Sigmoid colon (tissue), 7 donors: ENCODE measurements around the gene MXD4. TPM values are rescaled to one million over a fixed set of nuclear protein-coding genes. Genes with fewer than 3 reads are reported as not detected.

ENCODE experiments used
- DNase-seq: peaks from one replicate; pipeline ENCODE4 v3.0.0-alpha.2; 2019
- H3K27ac ChIP-seq, 4 donors: fragments of 200-600 bp; sonication (generic); one replicate each; pipeline ENCODE4 v1.5.1; 2016 to 2019; ENCODE audit warnings: mild to moderate bottlenecking in 1 of 4
- H3K27me3 ChIP-seq, 3 donors: fragments of 200-600 bp; sonication (generic); one replicate each; pipeline ENCODE4 v1.5.1; 2019; ENCODE audit warnings: mild to moderate bottlenecking in 1 of 3
- H3K36me3 ChIP-seq, 4 donors: fragments of 200-600 bp; sonication (generic); one replicate each; pipeline ENCODE4 v1.5.1; 2016 to 2019
- H3K4me1 ChIP-seq, 4 donors: fragments of 200-600 bp; sonication (generic); one replicate each; pipeline ENCODE4 v1.5.1; 2017 to 2019
- H3K4me3 ChIP-seq, 4 donors: fragments of 200-600 bp; sonication (generic); one replicate each; pipeline ENCODE4 v1.5.1; 2017 to 2019; ENCODE audit warnings: mild to moderate bottlenecking in 2 of 4, moderate library complexity in 1 of 4
- H3K9me3 ChIP-seq, 4 donors: fragments of 200-600 bp in 3 of 4; sonication (generic) in 3 of 4; one replicate each; pipeline versions ENCODE4 v1.5.1 to v1.6.1; 2013 to 2019
- EP300 ChIP-seq, 4 donors: sonication (generic); formaldehyde crosslinking; IDR thresholded peaks; one replicate each; pipeline ENCODE4 v1.6.1; 2017; ENCODE audit warnings: antibody characterized with exemption in 4 of 4
- POLR2A ChIP-seq, 2 donors: fragments of 450-650 bp; IDR thresholded peaks; one replicate each; pipeline ENCODE4 v1.6.1; 2016; ENCODE audit warnings: antibody characterized with exemption in 2 of 2, mild to moderate bottlenecking in 2 of 2, moderate library complexity in 2 of 2
- POLR2AphosphoS5 ChIP-seq, 4 donors: sonication (generic); formaldehyde crosslinking; IDR thresholded peaks; one replicate each; pipeline ENCODE4 v1.6.1; 2017; ENCODE audit warnings: antibody characterized with exemption in 4 of 4
- WGBS, 2 donors: extraction: QIAGEN DNeasy Blood & Tissue Kit; methylation state at CpG; one replicate each; pipeline ENCODE4 v1.1.7; 2013; 5-methylcytosine and 5-hydroxymethylcytosine counted together
- intact Hi-C: fragments of 100-400 bp; cut with DNase I; formaldehyde crosslinking; loops from one replicate; pipeline ENCODE4 v1.15.1; 2023
- polyA plus RNA-seq, 3 donors: library from polyadenylated mRNA; stranded (reverse); fragments of 200-250 nt; gene quantifications; one replicate each; pipeline ENCODE4 v1.2.3, GENCODE V29; 2013
- total RNA-seq, 4 donors: library from RNA; depleted of rRNA; stranded (reverse); fragments of >200 nt; gene quantifications; one replicate each; pipeline ENCODE4 v1.1.0, GENCODE V29; 2016
- TF ChIP-seq, protein P1 (sequence below), 4 experiments: fragments of 450-650 bp in 3 of 4; fragments of 200-600 bp in 1 of 4; IDR thresholded peaks; one replicate each; pipeline ENCODE4 v1.5.1; 2016 to 2019; ENCODE audit warnings: antibody characterized with exemption in 4 of 4, mild to moderate bottlenecking in 3 of 4, moderate library complexity in 2 of 4
- donor health status: healthy with polysubstance abuse.
- donor health status: Bipolar disorder and iron deficiency.
- donor health status: healthy.

Gene MXD4
- total and polyA plus RNA-seq, 7 donors, result 25.0 to 62.0 (median 36.4) TPM

DNA sequence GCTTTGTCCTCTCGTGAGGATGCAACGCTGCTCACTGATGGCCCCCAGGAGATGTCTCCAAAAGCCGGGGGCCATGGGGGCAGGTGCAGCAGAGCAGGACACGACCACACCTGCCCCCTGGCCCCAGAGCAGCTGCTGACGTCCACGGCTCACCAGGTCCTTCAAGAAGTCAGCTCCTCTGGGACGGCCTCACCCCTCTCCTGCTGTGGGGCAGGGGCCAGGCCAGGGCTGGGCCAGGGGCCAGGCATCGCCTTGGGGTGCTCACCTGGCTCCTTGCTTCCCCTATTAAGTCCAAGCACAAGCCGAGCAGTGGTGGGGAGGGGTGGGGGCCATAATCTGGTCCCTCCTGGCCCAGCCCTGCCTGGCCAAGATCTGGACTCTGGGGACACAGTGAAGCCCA, 28.6 kb upstream of the MXD4 start:
- H3K9me3 ChIP-seq, result no peaks in the 10 kb centered on the region
- peak; percentile 48 for DNase-seq
- no peaks in the 10 kb centered on the region for H3K4me1 ChIP-seq
- H3K4me3 ChIP-seq, result no peak overlapping the region
- no peaks in the 10 kb centered on the region for H3K27me3 ChIP-seq
- WGBS, 2 donors, result 79 to 90% methylated on average over 9 of the region's 9 CpGs
- TF ChIP-seq EP300 (IDR thresholded peaks at IDR 0.05) (no peak), POLR2A (IDR thresholded peaks at IDR 0.05) (no peak), POLR2AphosphoS5 (IDR thresholded peaks at IDR 0.05) (no peak)
- TF ChIP-seq, protein P1, sequence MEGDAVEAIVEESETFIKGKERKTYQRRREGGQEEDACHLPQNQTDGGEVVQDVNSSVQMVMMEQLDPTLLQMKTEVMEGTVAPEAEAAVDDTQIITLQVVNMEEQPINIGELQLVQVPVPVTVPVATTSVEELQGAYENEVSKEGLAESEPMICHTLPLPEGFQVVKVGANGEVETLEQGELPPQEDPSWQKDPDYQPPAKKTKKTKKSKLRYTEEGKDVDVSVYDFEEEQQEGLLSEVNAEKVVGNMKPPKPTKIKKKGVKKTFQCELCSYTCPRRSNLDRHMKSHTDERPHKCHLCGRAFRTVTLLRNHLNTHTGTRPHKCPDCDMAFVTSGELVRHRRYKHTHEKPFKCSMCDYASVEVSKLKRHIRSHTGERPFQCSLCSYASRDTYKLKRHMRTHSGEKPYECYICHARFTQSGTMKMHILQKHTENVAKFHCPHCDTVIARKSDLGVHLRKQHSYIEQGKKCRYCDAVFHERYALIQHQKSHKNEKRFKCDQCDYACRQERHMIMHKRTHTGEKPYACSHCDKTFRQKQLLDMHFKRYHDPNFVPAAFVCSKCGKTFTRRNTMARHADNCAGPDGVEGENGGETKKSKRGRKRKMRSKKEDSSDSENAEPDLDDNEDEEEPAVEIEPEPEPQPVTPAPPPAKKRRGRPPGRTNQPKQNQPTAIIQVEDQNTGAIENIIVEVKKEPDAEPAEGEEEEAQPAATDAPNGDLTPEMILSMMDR (IDR thresholded peaks at IDR 0.05), result no peak
- intact Hi-C loops, result no loop called here
- H3K27ac ChIP-seq, result no peak overlapping the region
- no peaks in the 10 kb centered on the region for H3K36me3 ChIP-seq

DNA sequence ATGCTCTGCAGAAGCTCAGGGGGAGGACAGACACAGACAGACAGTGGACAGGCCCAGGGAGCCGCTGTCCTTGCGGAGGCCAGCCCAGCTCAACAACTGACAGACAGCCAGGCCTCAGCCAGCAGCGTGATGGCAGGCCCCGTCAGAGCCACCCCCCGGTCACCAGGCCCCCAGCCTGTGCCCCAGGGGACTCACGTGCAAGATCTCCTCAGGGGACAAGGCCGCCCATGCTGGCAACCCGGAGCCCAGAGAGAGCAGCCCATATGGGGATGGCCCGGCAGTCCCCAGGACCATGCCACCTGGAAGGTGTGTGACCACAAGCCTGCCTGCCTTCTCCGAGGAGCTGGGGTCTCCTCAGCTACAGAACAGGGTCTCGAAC, 28.0 kb upstream of the MXD4 start:
- Histone ChIP-seq H3K4me3 (no peak overlapping the region), H3K27ac (no peak overlapping the region), H3K27me3 (no peaks in the 10 kb centered on the region), H3K4me1 (no peaks in the 10 kb centered on the region), H3K9me3 (no peaks in the 10 kb centered on the region), H3K36me3 (no peaks in the 10 kb centered on the region)
- TF ChIP-seq, protein P1 (IDR thresholded peaks at IDR 0.05), result no peak
- no peak for TF ChIP-seq POLR2AphosphoS5 (IDR thresholded peaks at IDR 0.05)
- intact Hi-C loops, result no loop called here
- peak; percentile 49 for DNase-seq
- WGBS, 2 donors, result 91 to 95% methylated on average over 11 of the region's 11 CpGs

DNA sequence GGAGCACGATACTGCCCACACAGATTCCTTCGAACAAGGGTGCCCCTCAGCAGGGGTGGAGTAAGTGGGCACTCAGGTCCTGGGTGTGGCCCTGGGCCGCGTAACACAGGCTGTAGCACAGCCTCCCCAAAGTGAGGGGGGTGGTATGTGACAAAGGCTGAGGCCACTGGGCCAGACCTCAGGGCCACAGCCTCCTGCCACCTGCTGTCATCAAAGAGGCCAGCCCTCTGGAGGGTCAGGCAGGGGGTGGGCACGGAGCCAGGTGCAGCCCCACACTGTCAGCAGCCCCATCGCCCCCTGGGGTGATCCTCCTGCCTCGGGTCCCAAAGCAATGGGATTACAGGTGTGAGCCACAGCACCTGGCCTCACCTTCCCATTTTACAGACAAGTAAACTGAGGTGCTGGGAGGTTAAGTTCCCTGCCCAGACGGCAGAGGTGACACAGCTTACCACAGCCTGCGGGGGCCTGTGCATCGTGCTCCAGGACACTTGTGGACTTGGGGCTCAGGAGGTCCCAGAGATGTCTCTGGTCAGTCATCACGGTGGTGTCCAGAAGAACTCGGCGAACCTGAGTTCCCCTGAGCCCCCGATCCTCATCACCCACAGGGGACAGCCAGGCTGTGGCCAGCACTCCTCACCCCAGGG, 27.5 kb upstream of the MXD4 start:
- H3K4me3 ChIP-seq, result no peak overlapping the region
- TF ChIP-seq EP300 (IDR thresholded peaks at IDR 0.05) (no peak), POLR2A (IDR thresholded peaks at IDR 0.05) (no peak), POLR2AphosphoS5 (IDR thresholded peaks at IDR 0.05) (no peak)
- TF ChIP-seq, protein P1 (IDR thresholded peaks at IDR 0.05), result no peak
- H3K27ac ChIP-seq, result no peak overlapping the region
- peak; percentile 55 for DNase-seq
- no peaks in the 10 kb centered on the region for H3K27me3 ChIP-seq
- no peaks in the 10 kb centered on the region for H3K36me3 ChIP-seq
- intact Hi-C loops, result no loop called here
- H3K9me3 ChIP-seq, result no peaks in the 10 kb centered on the region
- H3K4me1 ChIP-seq, result no peaks in the 10 kb centered on the region
- 91% methylated on average over 14 of the region's 14 CpGs for WGBS, 2 donors

DNA sequence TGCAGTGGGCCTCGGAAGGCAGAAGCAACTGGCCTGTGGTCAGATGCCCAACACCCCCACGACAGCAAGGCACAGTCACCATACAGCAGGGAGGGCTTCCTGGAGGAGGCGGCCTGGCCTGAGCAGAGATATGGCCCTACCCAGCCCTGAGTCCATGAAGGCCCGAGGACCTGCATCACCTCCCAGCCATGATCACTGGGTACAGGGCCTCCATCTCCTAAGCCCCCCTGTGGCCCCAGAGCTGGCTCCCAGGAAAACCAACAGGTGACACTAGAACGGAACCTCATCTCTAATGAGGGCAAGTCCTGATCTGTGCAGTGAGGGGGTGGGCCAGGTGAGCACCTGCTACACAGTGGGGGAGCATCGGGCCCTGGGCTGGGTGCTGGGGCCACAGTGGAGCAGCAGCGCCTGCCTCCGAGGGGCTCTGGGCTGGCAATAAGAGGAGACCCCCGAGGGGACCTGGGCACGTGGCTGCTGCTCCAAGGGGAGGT, 26.2 kb upstream of the MXD4 start:
- Histone ChIP-seq H3K4me3 (no peak overlapping the region), H3K27me3 (no peaks in the 10 kb centered on the region), H3K36me3 (no peaks in the 10 kb centered on the region), H3K9me3 (no peaks in the 10 kb centered on the region), H3K27ac (no peak overlapping the region), H3K4me1 (no peaks in the 10 kb centered on the region)
- WGBS, 2 donors, result 89 to 93% methylated on average over 10 of the region's 10 CpGs
- TF ChIP-seq, protein P1 (IDR thresholded peaks at IDR 0.05), result no peak
- TF ChIP-seq POLR2AphosphoS5 (IDR thresholded peaks at IDR 0.05) (no peak), POLR2A (IDR thresholded peaks at IDR 0.05) (no peak), EP300 (IDR thresholded peaks at IDR 0.05) (no peak)
- intact Hi-C loops, result no loop called here
- peak; percentile 43 for DNase-seq

DNA sequence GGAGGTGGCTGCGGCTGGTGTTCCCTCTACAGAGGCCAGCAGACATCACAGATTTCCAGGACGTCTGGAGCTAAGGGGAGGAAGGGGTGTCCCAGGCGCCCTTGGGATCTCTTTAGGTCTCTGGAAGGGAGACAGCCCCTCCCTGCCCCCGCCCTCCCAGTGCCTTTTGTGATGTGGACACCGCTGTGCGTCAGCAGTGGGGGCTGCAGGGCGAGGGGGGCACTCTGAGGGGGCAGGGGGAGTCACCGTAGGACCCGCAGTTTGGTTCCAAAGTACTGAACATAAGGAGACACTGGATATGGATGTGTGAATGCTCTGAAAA, 25.6 kb upstream of the MXD4 start:
- intact Hi-C loops, result no loop called here
- H3K27ac ChIP-seq, result no peak overlapping the region

More for the DNA sequence above, 25.6 kb upstream of the MXD4 start:
- no peaks in the 10 kb centered on the region for H3K9me3 ChIP-seq
- H3K36me3 ChIP-seq, result no peaks in the 10 kb centered on the region
- H3K27me3 ChIP-seq, result no peaks in the 10 kb centered on the region
- 90 to 91% methylated on average over 9 of the region's 9 CpGs for WGBS, 2 donors
- H3K4me1 ChIP-seq, result no peaks in the 10 kb centered on the region
- DNase-seq, result peak; percentile 46
- H3K4me3 ChIP-seq, result no peak overlapping the region
- TF ChIP-seq, protein P1 (IDR thresholded peaks at IDR 0.05), result no peak
- no peak for TF ChIP-seq POLR2AphosphoS5 (IDR thresholded peaks at IDR 0.05)
- no peak for TF ChIP-seq EP300 (IDR thresholded peaks at IDR 0.05)
- TF ChIP-seq POLR2A (IDR thresholded peaks at IDR 0.05), result no peak
